ENCODE data around the gene ETHE1. TPM values are rescaled to one million over a fixed set of nuclear protein-coding genes. Genes with fewer than 3 reads are reported as not detected.

ETHE1 gene
- total RNA-seq, 1 donor from 2014 or later, result 16.3 TPM

DNA sequence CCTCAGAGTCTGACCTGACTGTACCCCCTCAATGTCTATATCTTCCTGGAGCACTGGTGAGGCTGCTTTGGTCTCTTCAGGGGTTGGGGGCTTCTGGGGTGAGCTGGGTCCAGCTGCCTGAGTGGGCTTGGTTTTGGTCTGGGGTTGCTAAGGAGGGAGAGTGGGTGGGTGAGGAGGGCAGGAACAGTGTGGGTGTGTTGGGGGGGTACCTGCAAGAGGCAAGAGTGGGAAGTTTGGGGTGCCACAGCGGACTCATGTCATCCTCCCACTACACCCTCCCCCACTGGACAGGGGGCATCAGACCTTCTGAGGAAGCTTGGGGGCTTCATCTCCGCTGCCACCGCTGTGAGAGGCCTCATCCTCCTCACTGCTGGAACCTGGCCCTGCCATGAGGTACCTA is 19.6 kb upstream of the ETHE1 start:
- CTCF ChIA-PET, result no interaction called here
- Mint-ChIP-seq H3K9me3 (no peaks in the 10 kb centered on the region), H3K27me3 (no peaks in the 10 kb centered on the region), H3K36me3 (ENCODE audit: low read depth) (peaks cover 64% of the 10 kb centered on the region), H3K27ac (no peak overlapping the region), H3K4me3 (no peak overlapping the region), H3K4me1 (no peaks in the 10 kb centered on the region)
- DNase-seq, result no peak
- intact Hi-C loops (cut with micrococcal nuclease), result no loop called here
- POLR2A ChIA-PET, result no interaction called here
- no peak for ATAC-seq (ENCODE audit: low read depth)
- TF ChIP-seq, protein P1, sequence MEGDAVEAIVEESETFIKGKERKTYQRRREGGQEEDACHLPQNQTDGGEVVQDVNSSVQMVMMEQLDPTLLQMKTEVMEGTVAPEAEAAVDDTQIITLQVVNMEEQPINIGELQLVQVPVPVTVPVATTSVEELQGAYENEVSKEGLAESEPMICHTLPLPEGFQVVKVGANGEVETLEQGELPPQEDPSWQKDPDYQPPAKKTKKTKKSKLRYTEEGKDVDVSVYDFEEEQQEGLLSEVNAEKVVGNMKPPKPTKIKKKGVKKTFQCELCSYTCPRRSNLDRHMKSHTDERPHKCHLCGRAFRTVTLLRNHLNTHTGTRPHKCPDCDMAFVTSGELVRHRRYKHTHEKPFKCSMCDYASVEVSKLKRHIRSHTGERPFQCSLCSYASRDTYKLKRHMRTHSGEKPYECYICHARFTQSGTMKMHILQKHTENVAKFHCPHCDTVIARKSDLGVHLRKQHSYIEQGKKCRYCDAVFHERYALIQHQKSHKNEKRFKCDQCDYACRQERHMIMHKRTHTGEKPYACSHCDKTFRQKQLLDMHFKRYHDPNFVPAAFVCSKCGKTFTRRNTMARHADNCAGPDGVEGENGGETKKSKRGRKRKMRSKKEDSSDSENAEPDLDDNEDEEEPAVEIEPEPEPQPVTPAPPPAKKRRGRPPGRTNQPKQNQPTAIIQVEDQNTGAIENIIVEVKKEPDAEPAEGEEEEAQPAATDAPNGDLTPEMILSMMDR (IDR thresholded peaks at IDR 0.05), result no peak

DNA sequence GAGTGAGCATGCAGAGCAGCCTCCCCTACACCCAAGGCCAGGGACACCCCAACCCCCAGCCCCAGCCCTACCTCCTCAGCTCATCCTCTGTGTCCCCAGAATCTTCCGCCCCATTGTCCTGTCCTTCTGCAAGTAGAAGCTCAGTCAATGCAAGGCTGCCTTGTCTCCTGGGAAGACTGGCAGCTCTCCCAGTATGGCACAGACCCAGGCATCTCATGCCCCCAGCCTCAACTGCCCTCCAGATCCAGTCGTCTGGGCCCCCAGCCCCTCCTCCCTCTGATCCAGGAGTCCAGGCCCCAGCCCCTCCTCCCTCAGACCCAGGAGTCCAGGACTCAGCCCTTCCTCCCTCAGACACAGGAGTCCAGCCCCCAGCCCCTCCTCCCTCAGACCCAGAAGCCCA is 19.0 kb upstream of the ETHE1 start:
- Mint-ChIP-seq H3K4me1 (no peaks in the 10 kb centered on the region), H3K4me3 (no peak overlapping the region), H3K36me3 (ENCODE audit: low read depth) (peaks cover 64% of the 10 kb centered on the region), H3K27me3 (no peaks in the 10 kb centered on the region), H3K9me3 (no peaks in the 10 kb centered on the region), H3K27ac (no peak overlapping the region)
- ATAC-seq (ENCODE audit: low read depth) (no peak), DNase-seq (no peak)
- TF ChIP-seq, protein P1 (IDR thresholded peaks at IDR 0.05), result no peak
- CTCF ChIA-PET, result no interaction called here
- POLR2A ChIA-PET, result no interaction called here
- intact Hi-C loops (cut with micrococcal nuclease), result no loop called here

DNA sequence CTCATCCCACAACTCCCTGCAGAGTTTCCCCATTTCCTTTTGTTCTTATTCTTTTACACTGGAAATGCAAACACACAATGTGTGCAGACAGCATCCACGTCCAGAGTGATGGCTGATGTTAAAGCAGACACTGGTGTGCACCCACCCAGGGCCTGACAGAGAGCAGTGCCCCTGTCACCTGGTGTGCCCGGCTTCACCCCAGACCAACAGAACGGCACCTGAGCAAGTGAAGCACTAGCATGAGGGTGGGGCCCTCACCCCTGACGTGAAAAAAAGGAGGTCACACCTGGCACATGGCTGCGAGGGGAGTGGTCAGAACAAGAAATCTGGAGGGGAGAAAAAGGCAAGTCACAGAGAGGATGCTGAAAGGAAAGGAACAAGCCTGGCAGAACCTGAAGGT is 18.3 kb upstream of the ETHE1 start:
- H3K27ac Mint-ChIP-seq, result peak overlapping the region; percentile 18
- intact Hi-C loops (cut with micrococcal nuclease), result no loop called here
- POLR2A ChIA-PET, result no interaction called here
- peaks cover 63% of the 10 kb centered on the region for H3K36me3 Mint-ChIP-seq (ENCODE audit: low read depth)
- CTCF ChIA-PET, result no interaction called here
- DNase-seq (no peak), ATAC-seq (ENCODE audit: low read depth) (no peak)
- H3K4me1 Mint-ChIP-seq, result no peaks in the 10 kb centered on the region
- H3K27me3 Mint-ChIP-seq, result no peaks in the 10 kb centered on the region
- TF ChIP-seq, protein P1 (IDR thresholded peaks at IDR 0.05), result no peak
- no peaks in the 10 kb centered on the region for H3K9me3 Mint-ChIP-seq
- H3K4me3 Mint-ChIP-seq, result no peak overlapping the region

DNA sequence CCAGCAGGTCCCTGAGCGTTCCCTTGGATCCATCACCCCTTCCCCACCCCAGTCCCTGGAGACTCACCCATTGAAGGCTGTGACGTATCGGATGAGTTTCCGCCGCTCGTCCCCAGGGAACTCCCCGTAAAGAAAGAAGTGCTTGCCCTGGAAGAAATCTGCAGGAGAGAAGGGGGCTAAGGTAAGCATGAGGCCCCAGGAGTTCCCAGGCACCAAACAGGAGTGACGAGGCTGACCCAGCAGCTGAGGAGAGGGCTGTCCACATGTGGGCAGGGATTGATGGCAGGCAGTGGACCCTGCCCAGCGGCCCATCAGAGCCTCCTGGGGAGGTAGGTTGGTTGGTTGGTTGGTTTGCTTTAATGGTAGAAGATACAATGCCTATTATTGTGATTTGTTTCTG is 17.1 kb upstream of the ETHE1 start:
- no peak overlapping the region for H3K4me3 Mint-ChIP-seq
- ChIA-PET CTCF (no interaction called here), POLR2A (interaction anchor here (0.7 kb wide), 1 partner anchor 80 kb away, joined by 4 read pairs; no protein-coding TSS in a partner anchor)
- ATAC-seq (ENCODE audit: low read depth), result no peak
- no peaks in the 10 kb centered on the region for H3K27me3 Mint-ChIP-seq
- peaks cover 67% of the 10 kb centered on the region for H3K36me3 Mint-ChIP-seq (ENCODE audit: low read depth)
- TF ChIP-seq, protein P1 (IDR thresholded peaks at IDR 0.05), result no peak
- no peak for DNase-seq
- peaks cover 3% of the 10 kb centered on the region for H3K9me3 Mint-ChIP-seq
- no peak overlapping the region for H3K27ac Mint-ChIP-seq
- no peaks in the 10 kb centered on the region for H3K4me1 Mint-ChIP-seq
- intact Hi-C loops (cut with micrococcal nuclease), result no loop called here

DNA sequence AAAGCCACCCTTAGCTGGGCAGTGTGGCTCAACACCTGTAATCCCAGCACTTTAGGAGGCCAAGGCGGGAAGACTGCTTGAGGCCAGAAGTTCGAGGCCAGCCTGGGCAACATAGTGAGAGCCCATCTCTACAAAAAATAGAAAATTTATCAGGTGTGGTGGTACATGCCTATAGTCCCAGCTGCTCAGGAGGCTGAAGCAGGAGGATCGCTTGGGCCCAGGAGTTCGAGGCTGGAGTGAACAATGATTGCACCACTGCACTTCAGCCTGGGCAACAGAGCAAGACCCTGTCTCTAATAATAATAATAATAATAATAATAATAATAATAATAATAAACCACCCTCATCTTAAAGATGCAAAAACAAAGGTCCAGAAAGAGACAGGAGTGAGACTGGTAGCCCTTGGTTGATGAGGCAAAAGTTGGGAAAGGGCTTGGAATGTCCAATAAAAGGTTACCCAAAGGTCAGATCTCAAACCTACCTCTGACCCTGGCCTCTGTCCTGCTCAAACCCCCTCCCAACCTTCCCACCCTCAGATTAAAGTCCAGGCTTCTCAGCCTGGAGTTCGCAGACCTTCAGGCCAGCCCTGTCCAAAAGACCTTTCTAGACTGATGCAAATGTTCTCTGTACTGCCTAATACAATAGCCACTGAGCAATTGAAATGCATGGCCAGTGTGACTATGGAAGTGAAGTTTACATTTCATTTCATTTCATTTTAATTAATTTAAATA is 15.1 kb upstream of the ETHE1 start:
- no peak overlapping the region for H3K27ac Mint-ChIP-seq
- POLR2A ChIA-PET, result no interaction called here
- DNase-seq (no peak), ATAC-seq (ENCODE audit: low read depth) (no peak)
- H3K27me3 Mint-ChIP-seq, result no peaks in the 10 kb centered on the region
- no peaks in the 10 kb centered on the region for H3K4me1 Mint-ChIP-seq
- no peak overlapping the region for H3K4me3 Mint-ChIP-seq
- intact Hi-C loops (cut with micrococcal nuclease), result no loop called here
- TF ChIP-seq, protein P1 (IDR thresholded peaks at IDR 0.05), result no peak
- peaks cover 76% of the 10 kb centered on the region for H3K36me3 Mint-ChIP-seq (ENCODE audit: low read depth)
- CTCF ChIA-PET, result no interaction called here
- peaks cover 7% of the 10 kb centered on the region for H3K9me3 Mint-ChIP-seq
